HPDE6-E6E7 (cell line): Measurements from ENCODE around the gene WDR87.
A peak's percentile ranks its signal among the peaks of the same experiment; 100 is the strongest.
"Not testable (repeated sequence)": the region's sequence is repeated elsewhere in the genome, so short reads cannot be mapped to it uniquely, and the experiment has no call there.

Source experiments
- DNase-seq: peaks from one replicate; pipeline ENCODE4 v3.0.0; 2011; ENCODE audit warnings: missing footprints; ENCODE audit errors: extremely low spot score

Gene WDR87

DNA sequence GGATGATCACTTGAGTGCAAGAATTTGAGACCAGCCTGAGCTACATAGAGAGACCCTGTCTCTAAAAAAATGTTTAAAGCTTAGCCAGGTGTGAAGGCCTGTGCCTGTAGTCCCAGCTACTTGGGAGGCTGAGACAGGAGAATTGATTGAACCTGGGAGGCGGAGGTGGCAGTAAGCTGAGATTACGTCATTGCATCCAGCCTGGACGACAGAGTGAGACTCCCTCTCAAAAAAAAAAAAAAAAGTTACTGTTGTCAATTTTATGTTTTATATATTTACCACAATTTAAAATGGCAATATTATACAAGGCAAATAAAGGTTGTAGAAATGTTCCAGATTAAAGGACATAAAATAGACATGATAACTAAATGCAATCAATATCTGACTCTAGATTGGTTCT, 29.2 kb downstream of the WDR87 start:
- no peak for DNase-seq

DNA sequence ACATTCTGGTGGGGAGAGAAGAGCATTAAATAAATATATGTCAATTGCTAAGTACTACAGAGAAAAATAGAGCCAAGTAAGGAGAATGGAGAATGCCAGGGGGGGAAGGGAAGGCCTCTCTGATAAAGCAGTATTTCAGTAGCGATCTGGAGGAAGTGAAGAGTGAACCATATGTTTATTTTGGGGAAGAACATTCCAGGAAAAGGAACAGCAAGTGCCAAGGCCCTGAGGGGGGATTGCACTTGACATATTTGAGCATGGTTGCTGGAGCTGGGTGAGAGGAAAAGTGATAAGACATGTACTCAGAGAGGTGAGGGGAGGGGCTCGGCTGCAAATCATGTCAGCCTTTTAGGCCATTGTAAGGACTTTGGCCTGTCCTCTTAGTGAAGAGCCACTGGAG, 30.4 kb downstream of the WDR87 start:
- no peak for DNase-seq

DNA sequence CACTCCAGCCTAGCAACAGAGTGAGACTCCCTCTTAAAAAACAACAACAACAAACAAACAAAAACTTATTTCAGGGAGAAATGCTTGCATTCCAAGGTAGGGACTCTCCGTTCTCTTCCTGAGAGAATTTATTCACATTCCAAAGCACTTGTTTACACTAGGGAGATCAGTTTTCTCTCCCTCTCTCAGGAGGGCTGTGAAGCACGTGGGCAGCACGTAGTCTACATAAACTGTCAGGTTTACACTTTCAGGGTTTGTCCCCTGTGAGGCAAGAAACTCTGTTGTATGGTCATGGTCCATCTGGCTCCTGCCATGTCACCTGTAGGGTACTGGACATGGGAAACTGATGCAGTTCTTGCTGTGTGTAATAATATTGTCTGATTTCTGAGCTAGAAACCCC, 31.6 kb downstream of the WDR87 start:
- DNase-seq, result no peak

DNA sequence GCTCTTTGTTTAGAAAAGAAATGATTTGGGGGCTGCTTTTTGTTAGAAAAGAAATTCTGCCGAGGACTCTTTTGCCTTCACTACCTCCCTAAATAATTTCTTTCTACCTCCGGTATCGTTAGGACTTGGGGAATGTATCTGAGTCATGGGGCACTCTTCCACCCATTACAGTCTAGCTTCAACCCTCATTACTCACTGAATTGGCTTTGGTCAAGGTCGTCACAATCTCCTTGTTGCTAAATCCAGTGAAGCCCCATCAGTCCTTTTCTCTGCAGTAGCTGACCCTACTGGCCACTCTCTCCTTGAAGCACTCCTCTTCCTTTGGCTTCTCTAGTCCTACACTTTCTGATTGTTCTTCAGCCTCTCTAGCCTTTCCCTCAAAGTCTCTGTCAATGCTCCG, 34.0 kb downstream of the WDR87 start:
- no peak for DNase-seq

DNA sequence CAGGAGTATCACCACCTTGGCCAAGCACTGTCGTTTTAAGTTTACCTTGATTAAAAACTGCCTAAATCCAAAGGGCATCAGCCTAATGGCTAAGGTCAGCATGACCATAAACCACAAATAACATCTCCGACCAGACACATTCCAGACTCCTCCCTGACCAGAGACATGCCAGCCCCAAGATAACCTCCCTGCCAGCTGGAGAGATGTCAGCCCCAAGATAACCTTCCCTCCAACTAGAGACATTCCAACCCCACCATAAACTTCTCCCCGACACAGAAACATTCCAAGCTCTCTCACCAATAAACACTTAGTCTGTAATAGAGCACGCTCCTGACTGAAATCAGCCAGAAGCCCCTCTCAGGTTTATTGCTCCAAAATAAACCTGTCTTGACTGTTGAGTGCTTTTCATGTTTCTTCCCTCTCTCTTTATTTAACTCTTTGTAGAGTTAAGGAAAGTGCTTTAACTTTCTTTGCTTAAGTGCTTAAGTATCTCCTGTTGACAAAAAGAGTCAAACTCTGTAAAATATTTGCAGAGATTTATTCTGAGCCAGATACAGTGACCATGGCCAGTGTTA, 36.5 kb downstream of the WDR87 start:
- DNase-seq, result no peak

DNA sequence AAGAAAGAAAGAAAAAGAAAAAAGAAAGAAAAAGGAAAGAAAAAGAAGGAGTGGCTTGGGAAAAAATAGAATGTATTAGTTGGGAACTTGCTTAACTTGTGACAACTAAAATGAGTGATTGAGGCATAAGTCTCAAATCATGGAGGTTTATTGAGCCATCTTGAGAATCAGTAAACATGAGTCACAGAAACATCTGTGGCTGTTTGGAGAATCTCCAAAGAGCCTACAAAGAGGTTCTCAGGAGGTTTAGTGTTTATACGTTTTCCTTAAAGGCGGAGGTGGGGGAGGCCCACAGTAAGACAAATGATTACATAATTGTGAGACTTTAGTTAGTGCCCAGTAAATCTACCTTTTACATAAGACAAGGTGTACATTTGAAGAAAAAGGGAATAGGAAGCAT, 38.6 kb downstream of the WDR87 start:
- DNase-seq, result peak; percentile 66

DNA sequence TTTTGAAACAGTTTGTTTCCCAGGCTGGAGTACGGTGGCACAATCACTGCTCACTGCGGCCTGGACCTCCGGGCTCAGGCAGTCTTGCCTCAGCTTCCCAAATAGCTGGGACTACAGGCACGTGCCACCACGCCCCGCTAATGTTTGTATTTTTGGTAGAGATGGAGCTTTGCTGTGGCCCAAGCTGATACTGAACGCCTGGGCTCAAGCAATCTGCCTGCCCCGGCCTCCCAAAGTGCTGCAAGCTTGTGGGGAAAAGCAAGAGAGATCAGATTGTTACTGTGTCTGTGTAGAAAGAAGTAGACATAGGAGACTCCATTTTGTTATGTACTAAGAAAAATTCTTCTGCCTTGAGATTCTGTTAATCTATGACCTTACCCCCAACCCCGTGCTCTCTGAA, 40.5 kb downstream of the WDR87 start:
- DNase-seq, result not testable (repeated sequence)

DNA sequence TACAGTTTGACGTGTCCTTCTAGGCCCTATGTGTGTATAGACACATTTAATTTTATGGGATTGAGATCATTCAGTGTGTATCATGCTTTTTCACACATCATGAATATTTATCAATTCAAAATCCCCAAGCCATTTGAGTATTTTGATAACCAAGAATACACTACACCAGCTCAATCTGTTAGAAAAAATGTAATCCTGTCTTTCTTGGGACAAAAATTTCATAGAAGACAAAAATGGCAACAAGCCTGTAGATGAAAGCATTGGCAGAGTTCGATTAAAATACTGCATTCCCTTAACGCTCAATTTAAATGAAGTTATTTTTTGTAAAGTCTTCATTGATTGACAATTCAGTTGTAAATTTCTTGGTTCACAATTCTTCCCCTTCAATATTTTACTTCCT, 41.9 kb downstream of the WDR87 start:
- DNase-seq, result no peak

DNA sequence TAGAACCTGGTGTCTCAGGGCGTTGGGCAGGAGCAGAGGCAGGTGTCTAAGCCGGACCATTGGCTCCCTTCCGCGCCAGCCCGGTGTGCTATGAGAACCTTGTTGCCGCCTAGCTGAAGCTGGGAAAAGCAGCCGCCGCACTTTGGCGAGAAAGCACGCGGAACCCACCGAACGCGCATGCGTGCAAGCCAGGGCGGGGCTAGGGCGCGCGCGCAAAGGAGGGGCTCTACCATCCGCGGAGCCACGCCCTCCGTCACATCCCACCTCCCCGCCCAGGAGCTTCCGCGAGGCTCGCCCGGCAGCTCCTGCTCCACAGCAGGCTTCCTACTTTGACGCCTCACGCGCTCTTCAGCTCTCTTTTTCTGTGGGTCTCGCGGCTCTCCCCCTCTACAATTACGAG, 51.3 kb downstream of the WDR87 start:
- DNase-seq, result peak; percentile 56

DNA sequence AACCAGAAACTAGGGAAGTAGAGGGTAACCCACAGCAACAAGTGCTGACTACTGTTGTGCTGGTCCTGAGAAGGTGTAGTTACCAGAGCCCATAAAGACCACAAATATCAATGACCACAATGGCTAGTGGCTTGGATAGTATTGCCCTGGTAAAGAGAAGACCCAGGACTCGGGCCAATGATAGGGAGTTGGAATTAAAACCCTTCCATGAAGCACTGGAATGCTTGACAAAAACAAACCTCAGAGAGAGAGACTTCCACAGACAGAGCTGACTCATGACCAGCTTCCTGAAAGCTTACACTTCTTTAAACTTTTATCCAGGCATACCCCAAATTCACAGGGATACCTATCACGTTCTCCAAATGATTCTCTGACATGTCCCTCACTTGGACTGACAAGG, 60.5 kb downstream of the WDR87 start:
- no peak for DNase-seq
